GM12878 (cell line): Measurements from ENCODE around the gene HINT3. TPM values are rescaled to one million over a fixed set of nuclear protein-coding genes. Genes with fewer than 3 reads are reported as not detected.

ENCODE experiments used
- ATAC-seq: fragments of 200-7000 bp; cut with Tn5 transposase; 3 replicates; pipeline ENCODE4 v1.9.1; 2020; ENCODE audit warnings: mild to moderate bottlenecking, moderate library complexity
- BruUV-seq: library from RNA; stranded (reverse); fragments of 400-500 nt; replicated peaks from 2 replicates; lab custom pipeline; 2021; lab: Mats Ljungman, UMichigan
- CTCF ChIA-PET: fragments of 300-600 bp; sonication (Branson Sonifier 250); formaldehyde crosslinking; extraction: SDS; loops from one replicate; lab custom pipeline; 2021; ENCODE audit warnings: inconsistent platforms; lab: Yijun Ruan, JAX
- POLR2A ChIA-PET: fragments of 350-600 bp; formaldehyde crosslinking; extraction: SDS; loops from one replicate; lab custom pipeline; 2021; ENCODE audit warnings: inconsistent platforms; lab: Charles Lee
- RAD21 ChIA-PET: fragments of 300-600 bp; sonication (Branson Sonifier 250); formaldehyde crosslinking; loops from one replicate; lab custom pipeline; 2023; ENCODE audit warnings: antibody characterized with exemption; ENCODE audit not compliant: unreplicated experiment; lab: Charles Lee
- SMC1A ChIA-PET: fragments of 300-600 bp; sonication (Branson Sonifier 250); formaldehyde crosslinking; loops from one replicate; lab custom pipeline; 2023; ENCODE audit not compliant: unreplicated experiment, uncharacterized antibody; lab: Charles Lee
- DNase-seq: peaks from one replicate; pipeline ENCODE4 v3.0.0-alpha.2; 2011; ENCODE audit warnings: low read depth, low spot score
- FAIRE-seq: peaks from 3 replicates; lab custom pipeline; 2011; peaks lifted over from hg19 to GRCh38; lab: Jason Lieb, UNC
- H2AFZ ChIP-seq: 2 replicates; pipeline ENCODE4 v1.6.0; 2011; ENCODE audit warnings: low read depth, low read length, control low read depth; ENCODE audit not compliant: control insufficient read depth
- H3K27ac ChIP-seq: 2 replicates; pipeline ENCODE4 v1.5.1; 2011; ENCODE audit warnings: control low read depth; ENCODE audit not compliant: control insufficient read depth, insufficient read depth
- H3K27me3 ChIP-seq, 2 experiments: replicated peaks in 1 of 2; 2 replicates each; pipeline versions ENCODE4 v1.6.0 to v1.6.1; 2011; ENCODE audit warnings: low read length in 1 of 2; ENCODE audit not compliant: control insufficient read depth in 2 of 2, insufficient read depth in 2 of 2
- H3K36me3 ChIP-seq, 2 experiments: 2 replicates each; pipeline ENCODE4 v1.5.1; 2011; ENCODE audit warnings: low read length in 1 of 2; ENCODE audit not compliant: control insufficient read depth in 2 of 2, insufficient read depth in 2 of 2
- H3K4me1 ChIP-seq: 2 replicates; pipeline ENCODE4 v1.6.1; 2011; ENCODE audit warnings: mild to moderate bottlenecking, low read length, moderate library complexity, mixed read lengths; ENCODE audit not compliant: control insufficient read depth, insufficient read depth
- H3K4me2 ChIP-seq: 2 replicates; pipeline ENCODE4 v1.6.0; 2011; ENCODE audit warnings: control low read depth; ENCODE audit not compliant: control insufficient read depth, insufficient read depth
- H3K4me3 ChIP-seq: fragments of 200-600 bp; sonication (generic); 2 replicates; pipeline ENCODE4 v1.5.1; 2016
- H3K79me2 ChIP-seq: 2 replicates; pipeline ENCODE4 v1.6.0; 2011; ENCODE audit warnings: low read length; ENCODE audit not compliant: control insufficient read depth, insufficient read depth
- H3K9ac ChIP-seq: 2 replicates; pipeline ENCODE4 v1.8.0; 2011; ENCODE audit warnings: low read length, control low read depth, mixed read lengths; ENCODE audit not compliant: control insufficient read depth, insufficient read depth
- H3K9me3 ChIP-seq: replicated peaks from 3 replicates; pipeline ENCODE4 v1.5.1; 2011; ENCODE audit warnings: mild to moderate bottlenecking, low read length; ENCODE audit not compliant: control insufficient read depth, insufficient read depth
- H4K20me1 ChIP-seq: 2 replicates; pipeline ENCODE4 v1.6.0; 2011; ENCODE audit not compliant: control insufficient read depth, insufficient read depth
- CBX3 ChIP-seq: fragments of 200-600 bp; sonication (generic); IDR thresholded peaks from 2 replicates; pipeline ENCODE4 v1.6.1; 2016; ENCODE audit warnings: low read depth, borderline replicate concordance
- EGR1 ChIP-seq, 2 experiments: IDR thresholded peaks; 1 replicate in 1 of 2; 2 replicates in 1 of 2; pipeline ENCODE4 v1.6.1; 2011 to 2012; ENCODE audit warnings: low read depth in 2 of 2, low read length in 2 of 2, borderline replicate concordance in 1 of 2, mild to moderate bottlenecking in 1 of 2, moderate library complexity in 1 of 2
- KLF5 ChIP-seq: fragments of 450-650 bp; IDR thresholded peaks from 2 replicates; pipeline ENCODE4 v1.6.1; 2014; ENCODE audit warnings: mild to moderate bottlenecking; ENCODE audit not compliant: partially characterized antibody
- MEF2B ChIP-seq: fragments of 450-650 bp; IDR thresholded peaks from 2 replicates; pipeline ENCODE4 v1.6.1; 2018; ENCODE audit warnings: mild to moderate bottlenecking, moderate library complexity; ENCODE audit not compliant: partially characterized antibody, poor library complexity, severe bottlenecking
- MTA3 ChIP-seq: IDR thresholded peaks from 2 replicates; pipeline ENCODE4 v1.6.1; 2012; ENCODE audit warnings: low read length, inconsistent platforms, borderline replicate concordance
- NBN ChIP-seq: fragments of 450-650 bp; IDR thresholded peaks from 2 replicates; pipeline ENCODE4 v1.6.1; 2016
- PML ChIP-seq: IDR thresholded peaks from 2 replicates; pipeline ENCODE4 v1.6.1; 2012; ENCODE audit warnings: low read length, inconsistent platforms
- RAD51 ChIP-seq: fragments of 450-650 bp; IDR thresholded peaks from 2 replicates; pipeline ENCODE4 v1.6.1; 2016; ENCODE audit warnings: moderate library complexity, mild to moderate bottlenecking, inconsistent platforms
- SMARCA5 ChIP-seq: fragments of 450-650 bp; IDR thresholded peaks from 2 replicates; pipeline ENCODE4 v1.6.1; 2017; ENCODE audit warnings: mild to moderate bottlenecking
- STAT1 ChIP-seq: fragments of 450-650 bp; conservative IDR thresholded peaks from 2 replicates; pipeline ENCODE4 v1.6.1; 2014; ENCODE audit warnings: antibody characterized with exemption, mild to moderate bottlenecking
- SUPT20H ChIP-seq: IDR thresholded peaks from 2 replicates; pipeline ENCODE4 v1.6.1; 2011; ENCODE audit warnings: low read depth, mild to moderate bottlenecking, low read length, moderate library complexity, borderline replicate concordance; ENCODE audit not compliant: control insufficient read depth
- SUZ12 ChIP-seq: fragments of 200-600 bp; sonication (generic); IDR thresholded peaks from one replicate; pipeline ENCODE4 v1.6.1; 2018; ENCODE audit warnings: antibody characterized with exemption, mild to moderate bottlenecking; ENCODE audit not compliant: unreplicated experiment
- TCF12 ChIP-seq: IDR thresholded peaks from 2 replicates; pipeline ENCODE4 v1.6.1; 2011; ENCODE audit warnings: low read depth, mild to moderate bottlenecking, low read length
- TCF7 ChIP-seq: IDR thresholded peaks from 2 replicates; pipeline ENCODE4 v1.6.1; 2014; ENCODE audit warnings: antibody characterized with exemption, borderline replicate concordance
- YY1 ChIP-seq: IDR thresholded peaks from 2 replicates; pipeline ENCODE4 v1.6.1; 2011; ENCODE audit warnings: low read depth, mild to moderate bottlenecking, low read length
- ZNF207 ChIP-seq: fragments of 450-650 bp; IDR thresholded peaks from 2 replicates; pipeline ENCODE4 v1.6.1; 2014; ENCODE audit warnings: antibody characterized with exemption, mild to moderate bottlenecking, borderline replicate concordance
- ZNF24 ChIP-seq: fragments of 450-650 bp; IDR thresholded peaks from 2 replicates; pipeline ENCODE4 v1.6.1; 2017; ENCODE audit warnings: antibody characterized with exemption, mild to moderate bottlenecking
- WGBS: methylation state at CpG from one replicate; pipeline ENCODE4 v1.1.6; 2016; ENCODE audit warnings: low lambda C conversion rate; ENCODE audit not compliant: insufficient replicate concordance, insufficient coverage; ENCODE audit errors: missing lambda C conversion rate; 5-methylcytosine and 5-hydroxymethylcytosine counted together
- in situ Hi-C: fragments of 300-500 bp; cut with MboI; formaldehyde crosslinking; loops from 9 replicates; pipeline ENCODE4 v1.14.3; 2018; ENCODE audit warnings: mixed read lengths
- intact Hi-C: fragments of 100-400 bp; cut with micrococcal nuclease; formaldehyde crosslinking; loops from one replicate; pipeline ENCODE4 v1.14.2; 2022; ENCODE audit not compliant: unreplicated experiment
- polyA plus RNA-seq, 11 experiments: library from polyadenylated mRNA; depleted of rRNA in 4 of 11; unstranded in 6 of 11; stranded (reverse) in 5 of 11; fragments of >200 nt; fragmentation: Nextera tagmentation in 4 of 11; fragmentation: Illumina TruSeq in 1 of 11; extraction: Ambion mirVana in 4 of 11; extraction: Trizol in 1 of 11; gene quantifications; 1 replicate in 1 of 11; 2 replicates in 10 of 11; pipeline versions ENCODE4 v1.2.1 to v1.2.3, GENCODE V29; 2011 to 2016; ENCODE audit warnings: inconsistent platforms in 2 of 11, missing spikeins in 2 of 11, low read depth in 1 of 11
- total RNA-seq, 4 experiments: library from RNA; depleted of rRNA in 3 of 4; stranded (reverse); fragments of >200 nt in 3 of 4; fragmentation: Illumina TruSeq in 1 of 4; extraction: Trizol in 1 of 4; gene quantifications; 2 replicates each; pipeline versions ENCODE4 v1.2.1 to v1.2.3, GENCODE V29; 2013 to 2021

HINT3 gene
- total and polyA plus RNA-seq, 10 of the 15 experiments (the other 5 are each of a cell fraction or from before 2014, with no cell fraction given) = 0.72 to 9.1 (median 5.4) TPM

DNA sequence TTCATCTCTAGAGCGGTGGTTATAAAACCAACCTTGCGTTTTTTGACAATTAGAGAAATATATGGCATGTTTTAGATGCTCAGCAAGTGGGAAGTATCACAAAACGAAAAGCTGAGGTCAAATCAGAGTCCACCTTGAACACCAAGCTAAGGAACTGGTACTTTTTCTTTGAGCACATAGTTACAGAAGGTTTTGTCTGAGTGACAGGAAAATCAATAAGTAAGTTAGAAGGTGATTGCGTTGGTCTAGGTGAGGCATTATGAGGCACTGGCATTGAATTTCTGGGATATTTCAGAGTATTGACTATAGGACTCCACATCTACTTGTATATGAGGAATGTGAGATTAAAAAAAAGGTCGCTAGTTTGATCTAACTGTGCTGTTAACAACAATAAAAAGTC is 597 bp upstream of the HINT3 start:
- Histone ChIP-seq H3K9me3 (no peaks in the 10 kb centered on the region), H3K79me2 (peaks cover 17% of the 10 kb centered on the region), H3K4me2 (peak overlapping the region; percentile 70), H3K9ac (peak overlapping the region; percentile 20; the same call in 1 of the 2 replicates), H4K20me1 (no peaks in the 10 kb centered on the region), H3K36me3 (no peaks in the 10 kb centered on the region), H3K4me1 (peaks cover 7% of the 10 kb centered on the region), H3K4me3 (0 out of 2 replicates have a peak overlapping the region, but pooled peaks have one; percentile 82), H3K27me3 (no peaks in the 10 kb centered on the region), H2AFZ (peak overlapping the region; percentile 49), H3K27ac (0 out of 2 replicates have a peak overlapping the region, but pooled peaks have one; percentile 15)
- ChIA-PET SMC1A (interaction anchor here (0.6 to 9.8 kb wide), 29 partner anchors 8 to 640 kb away, joined by 3 to 179 read pairs (median 5); partner anchors contain the start of genes NCOA7 and TRMT11), RAD21 (interaction anchor here (0.6 to 6.2 kb wide), 30 partner anchors 8 to 203 kb away, joined by 3 to 91 read pairs (median 5); partner anchors contain the start of genes NCOA7 and TRMT11), CTCF (interaction anchor here (0.6 to 15.3 kb wide), 41 partner anchors 8 to 676 kb away, joined by 3 to 505 read pairs (median 6); partner anchors contain the start of genes NCOA7 and TRMT11), POLR2A (interaction anchor here (0.7 to 3.7 kb wide), 7 partner anchors 30 to 174 kb away, joined by 3 to 17 read pairs (median 8); partner anchors contain the start of genes NCOA7 and TRMT11)
- WGBS = 29% methylated on average over 5 of the region's 5 CpGs
- in situ Hi-C loops = loop anchor here (5.0 kb wide), 1 partner anchor 169 kb away; no protein-coding TSS in a partner anchor
- TF ChIP-seq ZNF207 (no peak), EGR1 (IDR thresholded peaks at IDR 0.05; ENCODE audit: borderline replicate concordance in 1 of 2, low read depth in 2 of 2, low read length in 2 of 2) (no peak), KLF5 (no peak), MTA3 (no peak), RAD51 (no peak), TCF12 (no peak), SUPT20H (no peak), YY1 (no peak), SUZ12 (no peak), SMARCA5 (no peak), TCF7 (no peak), CBX3 (no peak), ZNF24 (no peak), STAT1 (no peak), PML (no peak), NBN (no peak), MEF2B (no peak)
- DNase-seq = no peak
- BruUV-seq = TSS peak; percentile 97
- no peak for ATAC-seq
- intact Hi-C loops = loop anchor here (1.0 to 5.0 kb wide), 5 partner anchors 50 to 644 kb away; partner anchors contain the start of gene NCOA7
- FAIRE-seq = no peak
